OCI-M1 (cell line): Measurements from ENCODE around the gene RNF151.

ENCODE experiments used
- DNase-seq: peaks from one replicate; lab custom pipeline; 2025; lab: John Stamatoyannopoulos, UW

The RNF151 gene

GRCh38 chr16:1978476-1979120, 11.9 kb downstream of the RNF151 start:
- DNase-seq: no peak

- no peak for DNase-seq
These were observed 12.8 kb downstream of the RNF151 start for GRCh38 chr16:1979271-1980029.

GRCh38 chr16:1980030-1980769, 13.5 kb downstream of the RNF151 start:
- no peak for DNase-seq

GRCh38 chr16:1980770-1981087, 14.1 kb downstream of the RNF151 start:
- no peak for DNase-seq

- peak; percentile 8 for DNase-seq
These were observed 14.8 kb downstream of the RNF151 start, which contains the start of gene NOXO1 for GRCh38 chr16:1981398-1981836. NOXO1 (minus strand) TSS chr16:1981469; CDS start chr16:1981179, 290 bp downstream.

GRCh38 chr16:1982013-1982433, 15.4 kb downstream of the RNF151 start:
- no peak for DNase-seq

- DNase-seq: no peak
These were observed 16.4 kb downstream of the RNF151 start for GRCh38 chr16:1982991-1983543.

- peak; percentile 96 for DNase-seq
These were observed 17.1 kb downstream of the RNF151 start, which contains the start of gene GFER for GRCh38 chr16:1983544-1984346. GFER (plus strand) TSS chr16:1984193; CDS start chr16:1984219, 26 bp downstream.

GRCh38 chr16:1984347-1985225, 17.9 kb downstream of the RNF151 start:
- DNase-seq: no peak

GRCh38 chr16:1985466-1986150, 19.0 kb downstream of the RNF151 start:
- no peak for DNase-seq

- DNase-seq: no peak
These were observed 20.5 kb downstream of the RNF151 start for GRCh38 chr16:1987198-1987597.

GRCh38 chr16:1989209-1990100, 22.8 kb downstream of the RNF151 start, which contains the start of gene SYNGR3:
SYNGR3 (plus strand) TSS chr16:1989970; CDS start chr16:1990103, 133 bp downstream.
- no peak for DNase-seq

- DNase-seq: no peak
These were observed 23.4 kb downstream of the RNF151 start for GRCh38 chr16:1990101-1990350.

- DNase-seq: no peak
These were observed 23.9 kb downstream of the RNF151 start for GRCh38 chr16:1990351-1991134.

- no peak for DNase-seq
These were observed 24.5 kb downstream of the RNF151 start for GRCh38 chr16:1991135-1991551.

GRCh38 chr16:1991588-1991947, 24.9 kb downstream of the RNF151 start:
- DNase-seq: no peak

GRCh38 chr16:1991948-1992703, 25.5 kb downstream of the RNF151 start:
- DNase-seq: peak; percentile 87
